MM.1S (cell line): Measurements from ENCODE around the gene SLC23A2.

Source experiments
- DNase-seq: peaks from one replicate; pipeline ENCODE4 v3.0.0-alpha.2; 2015
- H2AFZ ChIP-seq: fragments of 300-600 bp; sonication (generic); 2 replicates; pipeline ENCODE4 v1.6.0; 2016; ENCODE audit warnings: antibody characterized with exemption, low read length
- H3F3A ChIP-seq: fragments of 300-600 bp; sonication (generic); 2 replicates; pipeline ENCODE4 v1.6.1; 2016; ENCODE audit warnings: mild to moderate bottlenecking, antibody characterized with exemption, low read length, moderate library complexity, mixed read lengths; ENCODE audit not compliant: insufficient read depth
- H3K27ac ChIP-seq: fragments of 300-600 bp; sonication (generic); 2 replicates; pipeline ENCODE4 v1.5.1; 2016; ENCODE audit warnings: mild to moderate bottlenecking, low read length
- H3K27me3 ChIP-seq: fragments of 300-600 bp; sonication (generic); replicated peaks from 2 replicates; pipeline ENCODE4 v1.6.0; 2016; ENCODE audit warnings: low read length; ENCODE audit not compliant: insufficient read depth
- H3K36me3 ChIP-seq: fragments of 300-600 bp; sonication (generic); replicated peaks from 2 replicates; pipeline ENCODE4 v1.6.1; 2016; ENCODE audit warnings: mild to moderate bottlenecking, low read length, mixed read lengths; ENCODE audit not compliant: insufficient read depth
- H3K4me1 ChIP-seq: fragments of 300-600 bp; sonication (generic); 2 replicates; pipeline ENCODE4 v1.6.1; 2016; ENCODE audit warnings: low read length, mixed read lengths
- H3K4me2 ChIP-seq: fragments of 300-600 bp; sonication (generic); 2 replicates; pipeline ENCODE4 v1.6.0; 2016; ENCODE audit warnings: low read depth, low read length
- H3K4me3 ChIP-seq: fragments of 300-600 bp; sonication (generic); 2 replicates; pipeline ENCODE4 v1.5.1; 2016; ENCODE audit warnings: low read length, mixed read lengths
- H3K79me2 ChIP-seq: fragments of 300-600 bp; sonication (generic); 2 replicates; pipeline ENCODE4 v1.6.1; 2016; ENCODE audit warnings: mixed run types, low read length, mixed read lengths
- H3K9ac ChIP-seq: fragments of 300-600 bp; sonication (generic); 2 replicates; pipeline ENCODE4 v1.6.1; 2016; ENCODE audit warnings: low read length, mixed read lengths
- H3K9me2 ChIP-seq: fragments of 300-600 bp; sonication (generic); replicated peaks from 2 replicates; pipeline ENCODE4 v1.6.1; 2016; ENCODE audit warnings: mild to moderate bottlenecking, low read length, mixed read lengths; ENCODE audit not compliant: insufficient read depth
- H3K9me3 ChIP-seq: fragments of 300-600 bp; sonication (generic); replicated peaks from 2 replicates; pipeline ENCODE4 v1.6.1; 2016; ENCODE audit warnings: mild to moderate bottlenecking, low read length, mixed read lengths; ENCODE audit not compliant: insufficient read depth
- H4K20me1 ChIP-seq: fragments of 300-600 bp; sonication (generic); 2 replicates; pipeline ENCODE4 v1.6.1; 2016; ENCODE audit warnings: mild to moderate bottlenecking, low read length, moderate library complexity, mixed read lengths; ENCODE audit not compliant: insufficient read depth
- EZH2 ChIP-seq: fragments of 300-600 bp; sonication (generic); optimal IDR thresholded peaks from 2 replicates; pipeline ENCODE3; 2017; ENCODE audit warnings: low read depth, mild to moderate bottlenecking, antibody characterized with exemption, low read length, mixed read lengths
- EZH2phosphoT487 ChIP-seq: fragments of 300-600 bp; sonication (generic); IDR thresholded peaks from 2 replicates; pipeline ENCODE4 v1.6.1; 2018; ENCODE audit warnings: antibody characterized with exemption, low read length
- TF ChIP-seq, protein P1 (sequence below): fragments of 300-600 bp; sonication (generic); IDR thresholded peaks from 2 replicates; pipeline ENCODE4 v1.5.1; 2016; ENCODE audit warnings: antibody characterized with exemption, low read length, mixed read lengths

The SLC23A2 gene

DNA sequence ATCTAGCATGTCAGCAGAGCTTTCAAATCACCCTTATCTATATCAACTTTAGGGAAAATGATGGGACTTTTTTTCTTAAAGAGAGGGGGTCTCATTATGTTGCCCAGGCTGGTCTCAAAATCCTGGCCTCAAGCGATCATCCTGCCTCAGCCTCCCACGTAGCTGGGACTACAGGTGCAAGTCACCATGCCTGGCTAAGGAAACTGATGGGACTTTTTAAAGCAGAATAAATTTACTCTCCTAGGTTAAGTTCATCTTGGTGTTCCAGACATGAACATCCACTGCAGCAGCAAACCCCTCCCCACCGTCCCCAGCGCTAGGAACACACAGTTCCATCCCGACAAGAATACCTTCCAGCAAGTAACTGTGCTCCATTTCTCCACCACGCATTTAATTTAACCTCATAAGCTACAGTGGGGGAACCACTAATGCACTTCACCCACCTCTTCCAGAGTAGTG is 64.9 kb downstream of the SLC23A2 start:
- H4K20me1 ChIP-seq = no peaks in the 10 kb centered on the region
- no peak overlapping the region for H3K9ac ChIP-seq
- no peak overlapping the region for H2AFZ ChIP-seq
- no peak for TF ChIP-seq EZH2phosphoT487
- TF ChIP-seq, protein P1, sequence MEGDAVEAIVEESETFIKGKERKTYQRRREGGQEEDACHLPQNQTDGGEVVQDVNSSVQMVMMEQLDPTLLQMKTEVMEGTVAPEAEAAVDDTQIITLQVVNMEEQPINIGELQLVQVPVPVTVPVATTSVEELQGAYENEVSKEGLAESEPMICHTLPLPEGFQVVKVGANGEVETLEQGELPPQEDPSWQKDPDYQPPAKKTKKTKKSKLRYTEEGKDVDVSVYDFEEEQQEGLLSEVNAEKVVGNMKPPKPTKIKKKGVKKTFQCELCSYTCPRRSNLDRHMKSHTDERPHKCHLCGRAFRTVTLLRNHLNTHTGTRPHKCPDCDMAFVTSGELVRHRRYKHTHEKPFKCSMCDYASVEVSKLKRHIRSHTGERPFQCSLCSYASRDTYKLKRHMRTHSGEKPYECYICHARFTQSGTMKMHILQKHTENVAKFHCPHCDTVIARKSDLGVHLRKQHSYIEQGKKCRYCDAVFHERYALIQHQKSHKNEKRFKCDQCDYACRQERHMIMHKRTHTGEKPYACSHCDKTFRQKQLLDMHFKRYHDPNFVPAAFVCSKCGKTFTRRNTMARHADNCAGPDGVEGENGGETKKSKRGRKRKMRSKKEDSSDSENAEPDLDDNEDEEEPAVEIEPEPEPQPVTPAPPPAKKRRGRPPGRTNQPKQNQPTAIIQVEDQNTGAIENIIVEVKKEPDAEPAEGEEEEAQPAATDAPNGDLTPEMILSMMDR = no peak
- H3K79me2 ChIP-seq = no peaks in the 10 kb centered on the region
- H3K27ac ChIP-seq = no peak overlapping the region
- H3K9me3 ChIP-seq = no peaks in the 10 kb centered on the region
- H3F3A ChIP-seq = no peaks in the 10 kb centered on the region
- no peak overlapping the region for H3K4me3 ChIP-seq
- no peaks in the 10 kb centered on the region for H3K36me3 ChIP-seq
- DNase-seq = no peak
- H3K4me2 ChIP-seq = no peak overlapping the region
- H3K9me2 ChIP-seq = no peaks in the 10 kb centered on the region
- no peaks in the 10 kb centered on the region for H3K4me1 ChIP-seq
- no peaks in the 10 kb centered on the region for H3K27me3 ChIP-seq

DNA sequence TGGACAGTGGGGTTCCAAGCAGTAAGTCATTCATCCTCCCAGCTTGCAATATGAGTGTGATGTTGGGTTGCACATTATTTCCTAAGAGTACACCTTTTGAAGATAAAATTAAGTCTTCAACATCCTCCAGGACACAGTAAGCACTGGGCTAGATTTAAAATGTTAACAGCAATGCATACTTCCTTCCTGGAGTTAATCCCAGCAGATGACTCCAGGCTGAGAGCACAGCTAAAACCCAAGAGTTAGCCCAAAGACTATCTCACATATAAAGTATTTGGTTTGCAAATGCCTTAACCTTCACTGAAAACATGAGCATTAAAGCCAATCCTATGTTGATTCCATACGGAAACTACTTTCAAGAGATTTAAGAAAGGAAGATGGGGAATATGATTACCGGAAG is 69.2 kb downstream of the SLC23A2 start:
- Histone ChIP-seq H3K9me2 (no peaks in the 10 kb centered on the region), H3K79me2 (no peaks in the 10 kb centered on the region), H3K36me3 (no peaks in the 10 kb centered on the region), H3K27me3 (no peaks in the 10 kb centered on the region), H2AFZ (no peak overlapping the region), H3K4me3 (no peak overlapping the region), H3K9ac (no peak overlapping the region), H3K4me1 (no peaks in the 10 kb centered on the region), H3K9me3 (no peaks in the 10 kb centered on the region), H3F3A (no peaks in the 10 kb centered on the region), H3K27ac (no peak overlapping the region), H3K4me2 (no peak overlapping the region), H4K20me1 (no peaks in the 10 kb centered on the region)
- no peak for DNase-seq
- TF ChIP-seq EZH2 = no peak
- no peak for TF ChIP-seq EZH2phosphoT487
- TF ChIP-seq, protein P1 = no peak

DNA sequence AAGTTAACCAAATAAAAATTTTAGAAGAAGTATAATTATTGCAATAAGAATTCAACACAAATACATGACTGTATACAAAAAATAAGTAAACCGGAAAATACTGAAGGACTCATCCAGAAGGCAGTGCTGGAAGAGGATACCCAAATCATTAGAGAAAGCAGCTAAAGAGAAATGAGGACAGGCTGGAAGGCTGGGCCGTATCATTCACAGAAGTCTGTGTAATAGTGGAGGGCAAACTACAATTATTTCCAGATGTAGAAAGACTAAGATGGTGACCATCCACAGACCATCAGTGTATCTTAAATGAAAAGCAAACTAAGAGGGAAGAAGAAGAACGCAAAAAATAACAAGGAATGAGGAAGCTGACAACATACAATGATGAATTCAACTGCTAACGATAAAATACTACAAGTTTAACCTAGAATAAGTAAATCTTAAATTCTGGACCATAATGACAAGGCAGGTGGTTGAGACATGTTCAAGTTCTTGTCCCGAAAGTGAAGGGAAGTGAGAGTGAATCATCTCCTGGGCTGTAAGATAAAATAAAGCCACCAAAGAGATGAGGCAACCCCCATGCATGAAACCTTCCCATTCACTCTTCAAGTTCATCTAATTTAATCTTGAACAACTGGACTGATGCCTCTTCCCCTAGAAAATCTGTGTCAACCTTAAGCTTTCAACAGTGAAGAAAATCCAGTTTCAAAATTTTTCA is 71.5 kb downstream of the SLC23A2 start:
- DNase-seq = no peak
- H3K36me3 ChIP-seq = no peaks in the 10 kb centered on the region

More for the DNA sequence above, 71.5 kb downstream of the SLC23A2 start:
- no peaks in the 10 kb centered on the region for H4K20me1 ChIP-seq
- no peaks in the 10 kb centered on the region for H3K79me2 ChIP-seq
- H3F3A ChIP-seq = no peaks in the 10 kb centered on the region
- H3K4me2 ChIP-seq = no peak overlapping the region
- H3K9me3 ChIP-seq = no peaks in the 10 kb centered on the region
- no peaks in the 10 kb centered on the region for H3K9me2 ChIP-seq
- H2AFZ ChIP-seq = no peak overlapping the region
- no peaks in the 10 kb centered on the region for H3K27me3 ChIP-seq
- H3K9ac ChIP-seq = no peak overlapping the region
- H3K4me3 ChIP-seq = no peak overlapping the region
- no peak overlapping the region for H3K27ac ChIP-seq
- H3K4me1 ChIP-seq = no peaks in the 10 kb centered on the region
- TF ChIP-seq EZH2 (no peak), EZH2phosphoT487 (no peak)
- TF ChIP-seq, protein P1 = no peak
